SK-N-MC (cell line): ENCODE results near the gene FAM168A.

ENCODE experiments used
- EZH2 ChIP-seq: fragments of 200-600 bp; sonication (generic); IDR thresholded peaks from one replicate; pipeline ENCODE4 v1.6.1; 2017; ENCODE audit warnings: antibody characterized with exemption
- POLR2AphosphoS5 ChIP-seq: IDR thresholded peaks from 2 replicates; pipeline ENCODE4 v1.6.1; 2012; ENCODE audit warnings: mild to moderate bottlenecking, low read depth, low read length, borderline replicate concordance

- TF ChIP-seq EZH2 (no peak), POLR2AphosphoS5 (no peak)
Measured at GRCh38 chr11:73521621-73522020, 76.3 kb downstream of the FAM168A start.
